GM12878 (cell line): ENCODE results near the gene DENND1A. TPM values are rescaled to one million over a fixed set of nuclear protein-coding genes. Genes with fewer than 3 reads are reported as not detected.
A peak's percentile ranks its signal among the peaks of the same experiment; 100 is the strongest.
"Not testable (repeated sequence)": the region's sequence is repeated elsewhere in the genome, so short reads cannot be mapped to it uniquely, and the experiment has no call there.

Experiments
- ATAC-seq: fragments of 200-7000 bp; cut with Tn5 transposase; 3 replicates; pipeline ENCODE4 v1.9.1; 2020; ENCODE audit warnings: mild to moderate bottlenecking, moderate library complexity
- BruUV-seq: library from RNA; stranded (reverse); fragments of 400-500 nt; replicated peaks from 2 replicates; lab custom pipeline; 2021; lab: Mats Ljungman, UMichigan
- CTCF ChIA-PET: fragments of 300-600 bp; sonication (Branson Sonifier 250); formaldehyde crosslinking; extraction: SDS; loops from one replicate; lab custom pipeline; 2021; ENCODE audit warnings: inconsistent platforms; lab: Yijun Ruan, JAX
- POLR2A ChIA-PET: fragments of 350-600 bp; formaldehyde crosslinking; extraction: SDS; loops from one replicate; lab custom pipeline; 2021; ENCODE audit warnings: inconsistent platforms; lab: Charles Lee
- RAD21 ChIA-PET: fragments of 300-600 bp; sonication (Branson Sonifier 250); formaldehyde crosslinking; loops from one replicate; lab custom pipeline; 2023; ENCODE audit warnings: antibody characterized with exemption; ENCODE audit not compliant: unreplicated experiment; lab: Charles Lee
- SMC1A ChIA-PET: fragments of 300-600 bp; sonication (Branson Sonifier 250); formaldehyde crosslinking; loops from one replicate; lab custom pipeline; 2023; ENCODE audit not compliant: unreplicated experiment, uncharacterized antibody; lab: Charles Lee
- DNase-seq: peaks from one replicate; pipeline ENCODE4 v3.0.0-alpha.2; 2011; ENCODE audit warnings: low read depth, low spot score
- FAIRE-seq: peaks from 3 replicates; lab custom pipeline; 2011; peaks lifted over from hg19 to GRCh38; lab: Jason Lieb, UNC
- H2AFZ ChIP-seq: 2 replicates; pipeline ENCODE4 v1.6.0; 2011; ENCODE audit warnings: low read depth, low read length, control low read depth; ENCODE audit not compliant: control insufficient read depth
- H3K27ac ChIP-seq: 2 replicates; pipeline ENCODE4 v1.5.1; 2011; ENCODE audit warnings: control low read depth; ENCODE audit not compliant: control insufficient read depth, insufficient read depth
- H3K27me3 ChIP-seq, 2 experiments: replicated peaks in 1 of 2; 2 replicates each; pipeline versions ENCODE4 v1.6.0 to v1.6.1; 2011; ENCODE audit warnings: low read length in 1 of 2; ENCODE audit not compliant: control insufficient read depth in 2 of 2, insufficient read depth in 2 of 2
- H3K36me3 ChIP-seq, 2 experiments: 2 replicates each; pipeline ENCODE4 v1.5.1; 2011; ENCODE audit warnings: low read length in 1 of 2; ENCODE audit not compliant: control insufficient read depth in 2 of 2, insufficient read depth in 2 of 2
- H3K4me1 ChIP-seq: 2 replicates; pipeline ENCODE4 v1.6.1; 2011; ENCODE audit warnings: mild to moderate bottlenecking, low read length, moderate library complexity, mixed read lengths; ENCODE audit not compliant: control insufficient read depth, insufficient read depth
- H3K4me2 ChIP-seq: 2 replicates; pipeline ENCODE4 v1.6.0; 2011; ENCODE audit warnings: control low read depth; ENCODE audit not compliant: control insufficient read depth, insufficient read depth
- H3K4me3 ChIP-seq: fragments of 200-600 bp; sonication (generic); 2 replicates; pipeline ENCODE4 v1.5.1; 2016
- H3K79me2 ChIP-seq: 2 replicates; pipeline ENCODE4 v1.6.0; 2011; ENCODE audit warnings: low read length; ENCODE audit not compliant: control insufficient read depth, insufficient read depth
- H3K9ac ChIP-seq: 2 replicates; pipeline ENCODE4 v1.8.0; 2011; ENCODE audit warnings: low read length, control low read depth, mixed read lengths; ENCODE audit not compliant: control insufficient read depth, insufficient read depth
- H3K9me3 ChIP-seq: replicated peaks from 3 replicates; pipeline ENCODE4 v1.5.1; 2011; ENCODE audit warnings: mild to moderate bottlenecking, low read length; ENCODE audit not compliant: control insufficient read depth, insufficient read depth
- H4K20me1 ChIP-seq: 2 replicates; pipeline ENCODE4 v1.6.0; 2011; ENCODE audit not compliant: control insufficient read depth, insufficient read depth
- BACH1 ChIP-seq: fragments of 450-650 bp; IDR thresholded peaks from 2 replicates; pipeline ENCODE4 v1.6.1; 2017; ENCODE audit warnings: mild to moderate bottlenecking, borderline replicate concordance
- BHLHE40 ChIP-seq, 2 experiments: fragments of 450-650 bp in 1 of 2; IDR thresholded peaks; 2 replicates each; pipeline ENCODE4 v1.6.1; 2011 to 2017; ENCODE audit warnings: low read depth in 2 of 2, borderline replicate concordance in 1 of 2, improper control_type of control experiment in 1 of 2, low read length in 1 of 2, mild to moderate bottlenecking in 1 of 2
- BRCA1 ChIP-seq: IDR thresholded peaks from 2 replicates; pipeline ENCODE4 v1.6.1; 2011; ENCODE audit warnings: low read depth, low read length, improper control_type of control experiment
- GABPA ChIP-seq: IDR thresholded peaks from 2 replicates; pipeline ENCODE4 v1.6.1; 2014; ENCODE audit warnings: antibody characterized with exemption, low read depth, mild to moderate bottlenecking, inconsistent platforms
- IRF4 ChIP-seq: IDR thresholded peaks from 2 replicates; pipeline ENCODE4 v1.6.1; 2011; ENCODE audit warnings: low read depth, low read length
- RBBP5 ChIP-seq: fragments of 200-600 bp; sonication (generic); conservative IDR thresholded peaks from 2 replicates; pipeline ENCODE4 v1.6.1; 2016
- RUNX3 ChIP-seq: IDR thresholded peaks from 2 replicates; pipeline ENCODE4 v1.6.1; 2012; ENCODE audit warnings: low read length, inconsistent platforms
- WGBS: methylation state at CpG from one replicate; pipeline ENCODE4 v1.1.6; 2016; ENCODE audit warnings: low lambda C conversion rate; ENCODE audit not compliant: insufficient replicate concordance, insufficient coverage; ENCODE audit errors: missing lambda C conversion rate; 5-methylcytosine and 5-hydroxymethylcytosine counted together
- in situ Hi-C: fragments of 300-500 bp; cut with MboI; formaldehyde crosslinking; loops from 9 replicates; pipeline ENCODE4 v1.14.3; 2018; ENCODE audit warnings: mixed read lengths
- intact Hi-C: fragments of 100-400 bp; cut with micrococcal nuclease; formaldehyde crosslinking; loops from one replicate; pipeline ENCODE4 v1.14.2; 2022; ENCODE audit not compliant: unreplicated experiment
- polyA plus RNA-seq, 11 experiments: library from polyadenylated mRNA; depleted of rRNA in 4 of 11; unstranded in 6 of 11; stranded (reverse) in 5 of 11; fragments of >200 nt; fragmentation: Nextera tagmentation in 4 of 11; fragmentation: Illumina TruSeq in 1 of 11; extraction: Ambion mirVana in 4 of 11; extraction: Trizol in 1 of 11; gene quantifications; 1 replicate in 1 of 11; 2 replicates in 10 of 11; pipeline versions ENCODE4 v1.2.1 to v1.2.3, GENCODE V29; 2011 to 2016; ENCODE audit warnings: inconsistent platforms in 2 of 11, missing spikeins in 2 of 11, low read depth in 1 of 11
- total RNA-seq, 4 experiments: library from RNA; depleted of rRNA in 3 of 4; stranded (reverse); fragments of >200 nt in 3 of 4; fragmentation: Illumina TruSeq in 1 of 4; extraction: Trizol in 1 of 4; gene quantifications; 2 replicates each; pipeline versions ENCODE4 v1.2.1 to v1.2.3, GENCODE V29; 2013 to 2021
- TF ChIP-seq, protein P1 (sequence below): fragments of 450-650 bp; IDR thresholded peaks from 2 replicates; pipeline ENCODE4 v1.6.1; 2018; ENCODE audit warnings: borderline replicate concordance, mild to moderate bottlenecking; ENCODE audit not compliant: partially characterized antibody
- TF ChIP-seq, protein P2 (sequence below): fragments of 450-650 bp; IDR thresholded peaks from 2 replicates; pipeline ENCODE4 v1.6.1; 2016; ENCODE audit warnings: mild to moderate bottlenecking
- TF ChIP-seq, protein P3 (sequence below): fragments of 450-650 bp; conservative IDR thresholded peaks from 2 replicates; pipeline ENCODE4 v1.6.1; 2017; ENCODE audit warnings: mild to moderate bottlenecking, moderate library complexity

Gene DENND1A
- total and polyA plus RNA-seq, 10 of the 15 experiments (the other 5 are each of a cell fraction or from before 2014, with no cell fraction given), result 14.1 to 48.6 (median 35.2) TPM

- WGBS, result 53% methylated on average over 1 of the region's 1 CpG
- H4K20me1 ChIP-seq, in situ Hi-C loops, H3K9me3 ChIP-seq, H3K27me3 ChIP-seq, H3K4me2 ChIP-seq, CTCF ChIA-PET, SMC1A ChIA-PET, FAIRE-seq, H3K9ac ChIP-seq, POLR2A ChIA-PET, ATAC-seq, H2AFZ ChIP-seq, H3K27ac ChIP-seq, H3K79me2 ChIP-seq, H3K4me3 ChIP-seq, intact Hi-C loops, BruUV-seq, RAD21 ChIA-PET, DNase-seq, H3K36me3 ChIP-seq: not testable (repeated sequence)
- H3K4me1 ChIP-seq, result peaks cover 11% of the 10 kb centered on the region
Measured at GRCh38 chr9:123428450-123428849, 501.5 kb downstream of the DENND1A start.

DNA sequence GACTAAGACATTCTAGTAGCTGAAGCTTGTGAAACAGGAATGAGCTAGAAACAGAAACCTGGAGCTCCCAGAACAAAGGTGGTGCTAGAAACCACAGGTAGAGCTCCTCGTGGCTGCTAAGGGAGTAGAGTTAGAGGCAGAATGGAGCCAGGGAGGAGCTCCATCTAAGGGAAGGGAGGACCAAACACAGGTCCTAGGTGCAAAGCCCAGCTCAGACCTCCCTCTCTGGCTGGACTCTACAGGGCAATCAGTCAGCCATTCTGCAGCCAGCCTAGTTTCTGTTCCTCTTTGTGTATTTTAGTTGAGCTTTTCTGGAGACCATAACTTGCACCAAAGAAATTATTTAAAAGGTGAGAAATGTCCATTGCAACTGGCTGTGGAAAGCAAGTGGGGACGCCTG lies 503.5 kb downstream of the DENND1A start:
- POLR2A ChIA-PET, result interaction anchor here (0.5 kb wide), 1 partner anchor 67 kb away, joined by 7 read pairs; no protein-coding TSS in a partner anchor
- CTCF ChIA-PET, result interaction anchor here (0.9 to 1.2 kb wide), 5 partner anchors 16 to 532 kb away, joined by 3 to 4 read pairs (median 3); no protein-coding TSS in a partner anchor
- no peaks in the 10 kb centered on the region for H3K79me2 ChIP-seq
- ATAC-seq (peak; percentile 97), DNase-seq (peak; percentile 39), FAIRE-seq (peak; percentile 79)
- peaks cover 4 to 5% of the 10 kb centered on the region in 2 experiments; a peak in 2 of 4 replicates for H3K36me3 ChIP-seq
- no peak overlapping the region for H3K9ac ChIP-seq
- no peak overlapping the region for H3K4me2 ChIP-seq
- H3K9me3 ChIP-seq, result no peaks in the 10 kb centered on the region; the same call in 2 of the 3 replicates
- no peak overlapping the region; the same call in 1 of the 2 replicates for H3K27ac ChIP-seq
- no peak overlapping the region for H3K4me3 ChIP-seq
- in situ Hi-C loops, result no loop called here
- intact Hi-C loops, result no loop called here
- no peaks in the 10 kb centered on the region for H4K20me1 ChIP-seq
- no peaks in the 10 kb centered on the region for H3K27me3 ChIP-seq
- RAD21 ChIA-PET, result interaction anchor here (0.9 to 1.4 kb wide), 4 partner anchors 114 to 614 kb away, joined by 3 read pairs; no protein-coding TSS in a partner anchor
- no peak overlapping the region for H2AFZ ChIP-seq
- 0% methylated on average over 2 of the region's 2 CpGs for WGBS
- BruUV-seq, result no TSS peak
- peaks cover 11% of the 10 kb centered on the region for H3K4me1 ChIP-seq
- SMC1A ChIA-PET, result interaction anchor here (0.7 to 1.9 kb wide), 5 partner anchors 16 to 663 kb away, joined by 3 to 8 read pairs (median 3); no protein-coding TSS in a partner anchor
- TF ChIP-seq, protein P1, sequence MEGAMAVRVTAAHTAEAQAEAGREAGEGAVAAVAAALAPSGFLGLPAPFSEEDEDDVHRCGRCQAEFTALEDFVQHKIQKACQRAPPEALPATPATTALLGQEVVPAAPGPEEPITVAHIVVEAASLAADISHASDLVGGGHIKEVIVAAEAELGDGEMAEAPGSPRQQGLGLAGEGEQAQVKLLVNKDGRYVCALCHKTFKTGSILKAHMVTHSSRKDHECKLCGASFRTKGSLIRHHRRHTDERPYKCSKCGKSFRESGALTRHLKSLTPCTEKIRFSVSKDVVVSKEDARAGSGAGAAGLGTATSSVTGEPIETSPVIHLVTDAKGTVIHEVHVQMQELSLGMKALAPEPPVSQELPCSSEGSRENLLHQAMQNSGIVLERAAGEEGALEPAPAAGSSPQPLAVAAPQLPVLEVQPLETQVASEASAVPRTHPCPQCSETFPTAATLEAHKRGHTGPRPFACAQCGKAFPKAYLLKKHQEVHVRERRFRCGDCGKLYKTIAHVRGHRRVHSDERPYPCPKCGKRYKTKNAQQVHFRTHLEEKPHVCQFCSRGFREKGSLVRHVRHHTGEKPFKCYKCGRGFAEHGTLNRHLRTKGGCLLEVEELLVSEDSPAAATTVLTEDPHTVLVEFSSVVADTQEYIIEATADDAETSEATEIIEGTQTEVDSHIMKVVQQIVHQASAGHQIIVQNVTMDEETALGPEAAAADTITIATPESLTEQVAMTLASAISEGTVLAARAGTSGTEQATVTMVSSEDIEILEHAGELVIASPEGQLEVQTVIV, result no peak
- TF ChIP-seq IRF4 (peak; percentile 62), RUNX3 (0 out of 2 replicates have a peak, but pooled peaks have one; percentile 18), GABPA (no peak), BACH1 (no peak), BHLHE40 (IDR thresholded peaks at IDR 0.05; ENCODE audit: borderline replicate concordance in 1 of 2, low read depth in 2 of 2, low read length in 1 of 2) (no peak), BRCA1 (no peak), RBBP5 (no peak)
- TF ChIP-seq, protein P2, sequence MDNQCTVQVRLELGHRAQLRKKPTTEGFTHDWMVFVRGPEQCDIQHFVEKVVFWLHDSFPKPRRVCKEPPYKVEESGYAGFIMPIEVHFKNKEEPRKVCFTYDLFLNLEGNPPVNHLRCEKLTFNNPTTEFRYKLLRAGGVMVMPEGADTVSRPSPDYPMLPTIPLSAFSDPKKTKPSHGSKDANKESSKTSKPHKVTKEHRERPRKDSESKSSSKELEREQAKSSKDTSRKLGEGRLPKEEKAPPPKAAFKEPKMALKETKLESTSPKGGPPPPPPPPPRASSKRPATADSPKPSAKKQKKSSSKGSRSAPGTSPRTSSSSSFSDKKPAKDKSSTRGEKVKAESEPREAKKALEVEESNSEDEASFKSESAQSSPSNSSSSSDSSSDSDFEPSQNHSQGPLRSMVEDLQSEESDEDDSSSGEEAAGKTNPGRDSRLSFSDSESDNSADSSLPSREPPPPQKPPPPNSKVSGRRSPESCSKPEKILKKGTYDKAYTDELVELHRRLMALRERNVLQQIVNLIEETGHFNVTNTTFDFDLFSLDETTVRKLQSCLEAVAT, result no peak
- TF ChIP-seq, protein P3, sequence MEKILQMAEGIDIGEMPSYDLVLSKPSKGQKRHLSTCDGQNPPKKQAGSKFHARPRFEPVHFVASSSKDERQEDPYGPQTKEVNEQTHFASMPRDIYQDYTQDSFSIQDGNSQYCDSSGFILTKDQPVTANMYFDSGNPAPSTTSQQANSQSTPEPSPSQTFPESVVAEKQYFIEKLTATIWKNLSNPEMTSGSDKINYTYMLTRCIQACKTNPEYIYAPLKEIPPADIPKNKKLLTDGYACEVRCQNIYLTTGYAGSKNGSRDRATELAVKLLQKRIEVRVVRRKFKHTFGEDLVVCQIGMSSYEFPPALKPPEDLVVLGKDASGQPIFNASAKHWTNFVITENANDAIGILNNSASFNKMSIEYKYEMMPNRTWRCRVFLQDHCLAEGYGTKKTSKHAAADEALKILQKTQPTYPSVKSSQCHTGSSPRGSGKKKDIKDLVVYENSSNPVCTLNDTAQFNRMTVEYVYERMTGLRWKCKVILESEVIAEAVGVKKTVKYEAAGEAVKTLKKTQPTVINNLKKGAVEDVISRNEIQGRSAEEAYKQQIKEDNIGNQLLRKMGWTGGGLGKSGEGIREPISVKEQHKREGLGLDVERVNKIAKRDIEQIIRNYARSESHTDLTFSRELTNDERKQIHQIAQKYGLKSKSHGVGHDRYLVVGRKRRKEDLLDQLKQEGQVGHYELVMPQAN, result no peak
